22Rv1 (cell line): ENCODE results near the gene PLAC1.

Experiments used
- ZFX ChIP-seq: fragments of 450-650 bp; IDR thresholded peaks from 2 replicates; pipeline ENCODE4 v1.6.1; 2017; ENCODE audit warnings: antibody characterized with exemption, borderline replicate concordance
- TF ChIP-seq, protein P1 (sequence below): fragments of 450-650 bp; IDR thresholded peaks from 2 replicates; pipeline ENCODE4 v1.5.1; 2017; ENCODE audit warnings: mild to moderate bottlenecking

DNA sequence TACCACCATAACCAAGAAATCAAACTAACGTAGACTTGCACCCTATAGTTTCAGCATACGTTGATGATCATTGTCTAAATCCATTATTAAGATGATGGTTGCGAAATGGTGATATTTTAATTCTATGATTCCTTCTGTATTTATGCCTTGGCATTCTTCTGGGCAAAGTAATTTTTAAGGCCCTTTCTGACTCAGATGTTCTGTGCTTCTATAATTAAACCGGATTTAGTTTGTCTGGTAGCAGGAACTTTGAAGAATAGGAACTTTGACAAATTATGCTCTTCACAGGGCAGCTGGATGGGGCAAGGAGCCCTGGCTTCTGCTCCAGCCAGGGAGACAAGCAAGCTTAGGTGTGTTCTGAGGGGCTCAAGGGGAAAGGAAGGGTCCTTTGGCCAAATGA lies 23.8 kb upstream of the PLAC1 start:
- TF ChIP-seq, protein P1, sequence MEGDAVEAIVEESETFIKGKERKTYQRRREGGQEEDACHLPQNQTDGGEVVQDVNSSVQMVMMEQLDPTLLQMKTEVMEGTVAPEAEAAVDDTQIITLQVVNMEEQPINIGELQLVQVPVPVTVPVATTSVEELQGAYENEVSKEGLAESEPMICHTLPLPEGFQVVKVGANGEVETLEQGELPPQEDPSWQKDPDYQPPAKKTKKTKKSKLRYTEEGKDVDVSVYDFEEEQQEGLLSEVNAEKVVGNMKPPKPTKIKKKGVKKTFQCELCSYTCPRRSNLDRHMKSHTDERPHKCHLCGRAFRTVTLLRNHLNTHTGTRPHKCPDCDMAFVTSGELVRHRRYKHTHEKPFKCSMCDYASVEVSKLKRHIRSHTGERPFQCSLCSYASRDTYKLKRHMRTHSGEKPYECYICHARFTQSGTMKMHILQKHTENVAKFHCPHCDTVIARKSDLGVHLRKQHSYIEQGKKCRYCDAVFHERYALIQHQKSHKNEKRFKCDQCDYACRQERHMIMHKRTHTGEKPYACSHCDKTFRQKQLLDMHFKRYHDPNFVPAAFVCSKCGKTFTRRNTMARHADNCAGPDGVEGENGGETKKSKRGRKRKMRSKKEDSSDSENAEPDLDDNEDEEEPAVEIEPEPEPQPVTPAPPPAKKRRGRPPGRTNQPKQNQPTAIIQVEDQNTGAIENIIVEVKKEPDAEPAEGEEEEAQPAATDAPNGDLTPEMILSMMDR, result no peak
- TF ChIP-seq ZFX, result no peak
